HG03442 (cell line): ENCODE data around the gene VIPR1.
A peak's percentile ranks its signal among the peaks of the same experiment; 100 is the strongest.
"Not testable (repeated sequence)": the region's sequence is repeated elsewhere in the genome, so short reads cannot be mapped to it uniquely, and the experiment has no call there.

Source experiments
- ATAC-seq: cut with Tn5 transposase; IDR thresholded peaks from one replicate; pipeline ENCODE4 v1.9.1; 2021; ENCODE audit warnings: mild to moderate bottlenecking, moderate library complexity; ENCODE audit not compliant: unreplicated experiment

VIPR1 gene

GRCh38 chr3:42569593-42570142 lies 67.2 kb downstream of the VIPR1 start:
- no peak for ATAC-seq

GRCh38 chr3:42572278-42572677 lies 69.8 kb downstream of the VIPR1 start:
- ATAC-seq = no peak

- ATAC-seq = no peak
Observed at GRCh38 chr3:42575137-42575741, 72.8 kb downstream of the VIPR1 start.

GRCh38 chr3:42578054-42578453 lies 75.6 kb downstream of the VIPR1 start:
- no peak for ATAC-seq

- not testable (repeated sequence) for ATAC-seq
Observed at GRCh38 chr3:42579346-42579745, 76.9 kb downstream of the VIPR1 start.

- no peak for ATAC-seq
Observed at GRCh38 chr3:42581400-42581708, 78.9 kb downstream of the VIPR1 start.

GRCh38 chr3:42581709-42582473 lies 79.4 kb downstream of the VIPR1 start, which contains the start of gene SEC22C:
SEC22C (minus strand) TSS chr3:42581967; CDS start chr3:42569046, 12,921 bp downstream.
- ATAC-seq = peak; percentile 87

- no peak for ATAC-seq
Observed at GRCh38 chr3:42582474-42583070, 80.1 kb downstream of the VIPR1 start.
